Measurements from ENCODE around the gene CIRBP.

DNA sequence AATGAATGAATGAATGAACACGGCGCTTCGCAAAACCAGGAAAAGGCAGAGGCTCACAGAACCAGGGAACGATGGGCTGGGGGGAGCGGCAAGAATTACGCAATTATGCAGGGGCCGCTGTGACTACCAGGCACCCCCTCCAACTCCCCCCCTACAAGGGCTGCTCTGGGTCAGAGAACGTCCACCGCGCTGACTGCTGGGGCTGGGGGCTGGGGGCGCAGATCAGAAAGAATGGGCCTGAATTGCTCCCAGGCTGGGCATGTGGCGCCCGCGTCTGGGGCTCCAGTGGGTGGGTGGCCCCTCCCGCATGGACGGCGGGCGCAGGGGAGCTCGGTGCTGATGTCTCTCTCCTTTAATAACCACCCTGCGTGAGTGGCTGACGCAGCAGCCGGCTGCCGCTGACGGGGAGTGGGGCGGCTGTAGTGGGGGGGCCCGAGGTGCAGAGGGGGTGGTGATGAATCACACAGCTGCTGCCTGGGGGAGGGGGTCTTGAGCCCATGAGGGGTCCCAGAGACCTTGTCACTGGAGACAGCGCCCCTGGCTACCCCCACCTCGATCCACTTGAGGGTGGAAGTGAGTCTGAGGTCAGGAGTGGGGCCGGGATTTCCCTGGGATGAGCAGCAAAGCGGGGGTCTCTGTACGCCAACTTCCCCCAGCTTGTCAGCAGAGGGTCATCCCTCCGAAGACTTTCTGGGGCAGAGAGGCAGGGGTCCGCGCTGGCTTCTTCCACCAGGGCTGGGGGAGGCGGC, 1.5 kb upstream of the CIRBP start:
- TF ChIP-seq, protein P1, sequence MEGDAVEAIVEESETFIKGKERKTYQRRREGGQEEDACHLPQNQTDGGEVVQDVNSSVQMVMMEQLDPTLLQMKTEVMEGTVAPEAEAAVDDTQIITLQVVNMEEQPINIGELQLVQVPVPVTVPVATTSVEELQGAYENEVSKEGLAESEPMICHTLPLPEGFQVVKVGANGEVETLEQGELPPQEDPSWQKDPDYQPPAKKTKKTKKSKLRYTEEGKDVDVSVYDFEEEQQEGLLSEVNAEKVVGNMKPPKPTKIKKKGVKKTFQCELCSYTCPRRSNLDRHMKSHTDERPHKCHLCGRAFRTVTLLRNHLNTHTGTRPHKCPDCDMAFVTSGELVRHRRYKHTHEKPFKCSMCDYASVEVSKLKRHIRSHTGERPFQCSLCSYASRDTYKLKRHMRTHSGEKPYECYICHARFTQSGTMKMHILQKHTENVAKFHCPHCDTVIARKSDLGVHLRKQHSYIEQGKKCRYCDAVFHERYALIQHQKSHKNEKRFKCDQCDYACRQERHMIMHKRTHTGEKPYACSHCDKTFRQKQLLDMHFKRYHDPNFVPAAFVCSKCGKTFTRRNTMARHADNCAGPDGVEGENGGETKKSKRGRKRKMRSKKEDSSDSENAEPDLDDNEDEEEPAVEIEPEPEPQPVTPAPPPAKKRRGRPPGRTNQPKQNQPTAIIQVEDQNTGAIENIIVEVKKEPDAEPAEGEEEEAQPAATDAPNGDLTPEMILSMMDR (IDR thresholded peaks at IDR 0.05; ENCODE audit: low read depth, low read length) = no peak
- TF ChIP-seq EZH2phosphoT487 (IDR thresholded peaks at IDR 0.05; ENCODE audit: low read depth) = no peak
